B cell (primary cell): ENCODE results near the gene UBXN7.

Source experiments
- CTCF ChIP-seq: fragments of 200-600 bp; IDR thresholded peaks from one replicate; pipeline ENCODE4 v1.8.0; 2022; ENCODE audit warnings: antibody characterized with exemption, mild to moderate bottlenecking
- EZH2 ChIP-seq: IDR thresholded peaks from 2 replicates; pipeline ENCODE4 v1.6.1; 2012; ENCODE audit warnings: borderline replicate concordance, low read depth, mild to moderate bottlenecking, moderate library complexity, low read length; ENCODE audit not compliant: insufficient read depth, poor library complexity, severe bottlenecking

DNA sequence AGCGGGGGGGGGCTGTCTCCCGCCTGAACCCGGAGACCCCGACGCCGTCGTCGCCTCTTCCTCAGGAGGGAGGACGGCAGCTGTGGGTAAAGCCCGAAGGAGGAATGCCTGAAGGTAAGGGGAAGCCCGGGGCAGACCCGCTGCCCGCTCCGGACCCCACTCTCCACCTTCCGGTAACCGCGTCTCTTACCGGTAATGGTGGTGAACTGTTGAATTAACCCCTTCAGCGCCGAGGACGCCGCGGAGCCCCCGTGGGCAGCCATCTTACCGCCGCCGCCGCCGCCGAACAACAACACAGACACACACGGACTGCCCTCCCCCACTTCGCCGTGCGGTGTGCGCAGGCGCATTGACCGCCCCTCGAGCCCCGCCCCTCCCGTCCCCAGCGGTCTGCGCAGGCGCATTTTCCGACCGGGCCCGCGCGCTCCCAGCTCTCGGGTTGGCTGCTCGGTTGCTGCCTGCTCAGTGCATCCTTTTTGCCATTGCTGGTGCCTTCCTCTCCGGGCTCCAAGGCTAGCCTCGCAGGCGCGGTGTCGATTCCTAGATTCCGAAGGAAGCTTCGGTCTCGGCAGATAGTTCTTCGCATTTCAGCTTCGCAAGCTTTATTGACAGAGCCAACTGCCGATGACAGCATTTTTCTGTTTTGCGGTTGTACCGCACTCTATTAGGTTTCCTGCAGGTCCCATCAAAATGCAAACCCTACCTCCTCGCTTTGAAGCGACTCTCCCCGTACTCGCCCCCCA is at the start of gene UBXN7:
- TF ChIP-seq CTCF (no peak), EZH2 (no peak)
